K562 (cell line): Measurements from ENCODE around the gene C6orf62. TPM values are rescaled to one million over a fixed set of nuclear protein-coding genes. Genes with fewer than 3 reads are reported as not detected.
A peak's percentile ranks its signal among the peaks of the same experiment; 100 is the strongest.

ENCODE experiments used
- CSDE1 ChIP-seq, 2 experiments: fragments of 450-650 bp; IDR thresholded peaks; 2 replicates each; pipeline ENCODE4 v1.6.1; 2016; ENCODE audit warnings: mild to moderate bottlenecking in 1 of 2
- MED1 ChIP-seq: sonication (generic); formaldehyde crosslinking; IDR thresholded peaks from 2 replicates; pipeline ENCODE4 v1.8.1; 2023; ENCODE audit warnings: missing genetic modification reagents, borderline replicate concordance
- NCOR1 ChIP-seq: fragments of 450-650 bp; IDR thresholded peaks from 2 replicates; pipeline ENCODE4 v1.6.1; 2016; ENCODE audit warnings: mild to moderate bottlenecking, moderate library complexity
- NELFE ChIP-seq: IDR thresholded peaks from 2 replicates; pipeline ENCODE4 v1.6.1; 2011; ENCODE audit warnings: mild to moderate bottlenecking; ENCODE audit not compliant: insufficient read depth, insufficient read length
- NR2C2 ChIP-seq, 2 experiments: fragments of 200-800 bp in 1 of 2; sonication (Bioruptor generic) in 1 of 2; sonication (generic) in 1 of 2; formaldehyde crosslinking in 1 of 2; IDR thresholded peaks; 2 replicates each; pipeline versions ENCODE4 v1.6.1 to v1.8.0; 2016 to 2022; ENCODE audit warnings: mild to moderate bottlenecking in 1 of 2, missing compliant biosample characterization in 1 of 2, missing genetic modification characterization in 1 of 2, missing genetic modification reagents in 1 of 2
- NUFIP1 ChIP-seq: fragments of 450-650 bp; IDR thresholded peaks from 2 replicates; pipeline ENCODE4 v1.6.1; 2018; ENCODE audit not compliant: partially characterized antibody
- PHB2 ChIP-seq: fragments of 450-650 bp; IDR thresholded peaks from 2 replicates; pipeline ENCODE4 v1.6.1; 2017; ENCODE audit warnings: low read depth
- PHF21A ChIP-seq: fragments of 450-650 bp; IDR thresholded peaks from 2 replicates; pipeline ENCODE4 v1.6.1; 2017; ENCODE audit warnings: low read depth, borderline replicate concordance
- PRMT5 ChIP-seq: sonication (generic); formaldehyde crosslinking; IDR thresholded peaks from 2 replicates; pipeline ENCODE4 v1.5.0; 2020; ENCODE audit warnings: missing genetic modification reagents
- PRPF4 ChIP-seq: fragments of 200-400 bp; formaldehyde crosslinking; IDR thresholded peaks from one replicate; pipeline ENCODE4 v1.6.1; 2017; ENCODE audit warnings: low read length, low read depth, mild to moderate bottlenecking; ENCODE audit not compliant: insufficient read depth, poor library complexity, severe bottlenecking
- PTRF ChIP-seq: fragments of 450-650 bp; IDR thresholded peaks from 2 replicates; pipeline ENCODE4 v1.6.1; 2016; ENCODE audit warnings: mild to moderate bottlenecking, missing genetic modification characterization, missing compliant biosample characterization
- SMAD4 ChIP-seq: fragments of 250-450 bp; sonication (Bioruptor Pico); conservative IDR thresholded peaks from 2 replicates; pipeline ENCODE4 v1.8.0; 2021; ENCODE audit warnings: inconsistent platforms, mild to moderate bottlenecking, moderate library complexity
- SREBF2 ChIP-seq: sonication (generic); formaldehyde crosslinking; IDR thresholded peaks from 2 replicates; pipeline ENCODE4 v1.4.0; 2020; ENCODE audit warnings: mild to moderate bottlenecking, missing genetic modification reagents
- TAF9B ChIP-seq: fragments of 450-650 bp; IDR thresholded peaks from 2 replicates; pipeline ENCODE4 v1.6.1; 2018; ENCODE audit warnings: mild to moderate bottlenecking; ENCODE audit not compliant: partially characterized antibody
- TEAD2 ChIP-seq: fragments of 450-650 bp; IDR thresholded peaks from 2 replicates; pipeline ENCODE4 v1.6.1; 2016; ENCODE audit warnings: missing genetic modification characterization, control low read depth, missing compliant biosample characterization
- TOE1 ChIP-seq, 2 experiments: fragments of 450-650 bp in 1 of 2; sonication (generic) in 1 of 2; formaldehyde crosslinking in 1 of 2; IDR thresholded peaks; 2 replicates each; pipeline versions ENCODE4 v1.7.1 to v1.8.0; 2016 to 2022; ENCODE audit warnings: borderline replicate concordance in 2 of 2, mild to moderate bottlenecking in 2 of 2, antibody characterized with exemption in 1 of 2, inconsistent platforms in 1 of 2, low read depth in 1 of 2, missing genetic modification reagents in 1 of 2, moderate library complexity in 1 of 2
- TSC22D4 ChIP-seq: fragments of 450-650 bp; IDR thresholded peaks from 2 replicates; pipeline ENCODE4 v1.6.1; 2016; ENCODE audit warnings: missing genetic modification characterization, missing biosample characterization, control low read depth
- ZNF311 ChIP-seq: fragments of 250-450 bp; sonication (Bioruptor Pico); IDR thresholded peaks from 2 replicates; pipeline ENCODE4 v1.4.0; 2020; ENCODE audit warnings: mild to moderate bottlenecking, moderate library complexity
- polyA plus RNA-seq, 8 experiments: library from polyadenylated mRNA; depleted of rRNA in 4 of 8; stranded (reverse) in 5 of 8; unstranded in 3 of 8; fragments of >200 nt; fragmentation: Nextera tagmentation in 2 of 8; fragmentation: Illumina TruSeq in 1 of 8; extraction: Ambion mirVana in 2 of 8; extraction: Trizol in 1 of 8; gene quantifications; 2 replicates each; pipeline versions ENCODE4 v1.2.1 to v1.2.3, GENCODE V29; 2011 to 2014; ENCODE audit warnings: inconsistent platforms in 1 of 8, missing spikeins in 1 of 8
- total RNA-seq, 7 experiments: library from RNA; depleted of rRNA in 6 of 7; stranded (reverse); fragments of >200 nt in 6 of 7; fragmentation: Illumina TruSeq in 2 of 7; extraction: Trizol in 2 of 7; gene quantifications; 2 replicates each; pipeline versions ENCODE4 v1.2.1 to v1.2.3, GENCODE V29; 2011 to 2021; ENCODE audit warnings: low replicate concordance in 1 of 7
- TF ChIP-seq, protein P1 (sequence below): IDR thresholded peaks from 2 replicates; pipeline ENCODE4 v1.6.1; 2011; ENCODE audit not compliant: insufficient read length; ENCODE audit errors: extremely low read depth
- TF ChIP-seq, protein P2 (sequence below): fragments of 200-800 bp; sonication (Bioruptor generic); IDR thresholded peaks from 2 replicates; pipeline ENCODE4 v1.6.1; 2017; ENCODE audit warnings: missing genetic modification characterization, missing compliant biosample characterization
- TF ChIP-seq, protein P3 (sequence below), 2 experiments: fragments of 450-650 bp in 1 of 2; sonication (generic) in 1 of 2; formaldehyde crosslinking; conservative IDR thresholded peaks; 2 replicates each; pipeline versions ENCODE4 v1.4.0 to v1.8.1; 2020 to 2022; ENCODE audit warnings: mild to moderate bottlenecking in 1 of 2, missing genetic modification reagents in 1 of 2
- TF ChIP-seq, protein P4 (sequence below), 3 experiments: fragments of 200-800 bp in 1 of 3; sonication (Bioruptor generic) in 1 of 3; sonication (generic) in 1 of 3; formaldehyde crosslinking in 1 of 3; IDR thresholded peaks; 2 replicates each; pipeline versions ENCODE4 v1.6.1 to v1.8.0; 2016 to 2022; ENCODE audit warnings: mild to moderate bottlenecking in 2 of 3, missing compliant biosample characterization in 2 of 3, missing genetic modification characterization in 2 of 3, missing genetic modification reagents in 1 of 3
- TF ChIP-seq, protein P5 (sequence below): fragments of 200-800 bp; sonication (Bioruptor generic); IDR thresholded peaks from 2 replicates; pipeline ENCODE4 v1.6.1; 2017; ENCODE audit warnings: missing genetic modification characterization, missing compliant biosample characterization

C6orf62 gene
- total and polyA plus RNA-seq, 9 of the 15 experiments (the other 6 are each of a cell fraction or from before 2014, with no cell fraction given): 48.5 to 579 (median 111) TPM

DNA sequence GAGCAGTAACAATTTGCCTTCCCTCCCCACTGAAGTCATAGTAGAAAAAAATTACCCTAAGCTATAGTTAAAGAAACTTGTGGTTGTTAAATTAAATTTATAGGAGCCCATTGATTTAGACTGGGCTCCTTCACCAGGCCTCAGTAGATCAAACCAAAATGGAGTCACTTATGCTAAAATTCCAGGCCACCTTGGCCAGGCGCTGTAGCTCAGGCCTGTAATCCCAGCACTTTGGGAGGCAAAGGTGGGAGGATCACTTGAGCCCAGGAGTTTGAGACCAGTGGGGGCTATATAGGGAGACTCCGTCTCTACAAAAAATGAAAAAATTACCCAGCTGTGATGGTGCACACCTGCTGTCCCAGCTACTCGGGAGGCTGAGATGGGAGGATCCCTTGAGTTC is 40.8 kb upstream of the C6orf62 start (continued):
- TF ChIP-seq PHF21A: no peak
- TF ChIP-seq SREBF2 (CRISPR knock-in tag): no peak
- no peak for TF ChIP-seq PHB2
- peak; percentile 61; the same call in 1 of the 2 replicates for TF ChIP-seq TEAD2 (tag)
- peak; percentile 76; the same call in 1 of the 2 replicates for TF ChIP-seq PTRF (tag)
- TF ChIP-seq TSC22D4 (tag): no peak
- TF ChIP-seq CSDE1 (IDR thresholded peaks at IDR 0.05): no peak
- TF ChIP-seq NCOR1: no peak
- no peak for TF ChIP-seq PRPF4
- TF ChIP-seq TAF9B: no peak
- peak; percentile 59 for TF ChIP-seq SMAD4 (CRISPR knock-in tag)
- TF ChIP-seq TOE1 (IDR thresholded peaks at IDR 0.05; ENCODE audit: borderline replicate concordance): no peak
- TF ChIP-seq TOE1 (CRISPR knock-in tag; IDR thresholded peaks at IDR 0.05; ENCODE audit: borderline replicate concordance, low read depth): no peak
- TF ChIP-seq NR2C2 (CRISPR knock-in tag; IDR thresholded peaks at IDR 0.05): no peak
- TF ChIP-seq NR2C2 (tag; IDR thresholded peaks at IDR 0.05): no peak
- TF ChIP-seq, protein P1, sequence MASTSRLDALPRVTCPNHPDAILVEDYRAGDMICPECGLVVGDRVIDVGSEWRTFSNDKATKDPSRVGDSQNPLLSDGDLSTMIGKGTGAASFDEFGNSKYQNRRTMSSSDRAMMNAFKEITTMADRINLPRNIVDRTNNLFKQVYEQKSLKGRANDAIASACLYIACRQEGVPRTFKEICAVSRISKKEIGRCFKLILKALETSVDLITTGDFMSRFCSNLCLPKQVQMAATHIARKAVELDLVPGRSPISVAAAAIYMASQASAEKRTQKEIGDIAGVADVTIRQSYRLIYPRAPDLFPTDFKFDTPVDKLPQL: no peak
- TF ChIP-seq MED1 (CRISPR knock-in tag): no peak
- TF ChIP-seq NUFIP1: no peak
- no peak for TF ChIP-seq PRMT5 (CRISPR knock-in tag)
- TF ChIP-seq, protein P2, sequence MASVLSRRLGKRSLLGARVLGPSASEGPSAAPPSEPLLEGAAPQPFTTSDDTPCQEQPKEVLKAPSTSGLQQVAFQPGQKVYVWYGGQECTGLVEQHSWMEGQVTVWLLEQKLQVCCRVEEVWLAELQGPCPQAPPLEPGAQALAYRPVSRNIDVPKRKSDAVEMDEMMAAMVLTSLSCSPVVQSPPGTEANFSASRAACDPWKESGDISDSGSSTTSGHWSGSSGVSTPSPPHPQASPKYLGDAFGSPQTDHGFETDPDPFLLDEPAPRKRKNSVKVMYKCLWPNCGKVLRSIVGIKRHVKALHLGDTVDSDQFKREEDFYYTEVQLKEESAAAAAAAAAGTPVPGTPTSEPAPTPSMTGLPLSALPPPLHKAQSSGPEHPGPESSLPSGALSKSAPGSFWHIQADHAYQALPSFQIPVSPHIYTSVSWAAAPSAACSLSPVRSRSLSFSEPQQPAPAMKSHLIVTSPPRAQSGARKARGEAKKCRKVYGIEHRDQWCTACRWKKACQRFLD (CRISPR knock-in tag): peak; percentile 33; the same call in 1 of the 2 replicates
- TF ChIP-seq, protein P3, sequence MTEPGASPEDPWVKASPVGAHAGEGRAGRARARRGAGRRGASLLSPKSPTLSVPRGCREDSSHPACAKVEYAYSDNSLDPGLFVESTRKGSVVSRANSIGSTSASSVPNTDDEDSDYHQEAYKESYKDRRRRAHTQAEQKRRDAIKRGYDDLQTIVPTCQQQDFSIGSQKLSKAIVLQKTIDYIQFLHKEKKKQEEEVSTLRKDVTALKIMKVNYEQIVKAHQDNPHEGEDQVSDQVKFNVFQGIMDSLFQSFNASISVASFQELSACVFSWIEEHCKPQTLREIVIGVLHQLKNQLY (CRISPR knock-in tag; conservative IDR thresholded peaks at IDR 0.05): no peak
- TF ChIP-seq, protein P4, sequence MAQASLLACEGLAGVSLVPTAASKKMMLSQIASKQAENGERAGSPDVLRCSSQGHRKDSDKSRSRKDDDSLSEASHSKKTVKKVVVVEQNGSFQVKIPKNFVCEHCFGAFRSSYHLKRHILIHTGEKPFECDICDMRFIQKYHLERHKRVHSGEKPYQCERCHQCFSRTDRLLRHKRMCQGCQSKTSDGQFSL (CRISPR knock-in tag; IDR thresholded peaks at IDR 0.05): no peak
- TF ChIP-seq, protein P4 (tag; IDR thresholded peaks at IDR 0.05): peak in 1 of 2 experiments; percentile 84; a peak in 2 of 4 replicates
- TF ChIP-seq, protein P5, sequence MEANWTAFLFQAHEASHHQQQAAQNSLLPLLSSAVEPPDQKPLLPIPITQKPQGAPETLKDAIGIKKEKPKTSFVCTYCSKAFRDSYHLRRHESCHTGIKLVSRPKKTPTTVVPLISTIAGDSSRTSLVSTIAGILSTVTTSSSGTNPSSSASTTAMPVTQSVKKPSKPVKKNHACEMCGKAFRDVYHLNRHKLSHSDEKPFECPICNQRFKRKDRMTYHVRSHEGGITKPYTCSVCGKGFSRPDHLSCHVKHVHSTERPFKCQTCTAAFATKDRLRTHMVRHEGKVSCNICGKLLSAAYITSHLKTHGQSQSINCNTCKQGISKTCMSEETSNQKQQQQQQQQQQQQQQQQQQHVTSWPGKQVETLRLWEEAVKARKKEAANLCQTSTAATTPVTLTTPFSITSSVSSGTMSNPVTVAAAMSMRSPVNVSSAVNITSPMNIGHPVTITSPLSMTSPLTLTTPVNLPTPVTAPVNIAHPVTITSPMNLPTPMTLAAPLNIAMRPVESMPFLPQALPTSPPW: no peak
- peak; percentile 80 for TF ChIP-seq ZNF311 (CRISPR knock-in tag)
- TF ChIP-seq NELFE: no peak
